ENCODE results near the gene SLC1A3. TPM values are rescaled to one million over a fixed set of nuclear protein-coding genes. Genes with fewer than 3 reads are reported as not detected.

SLC1A3 gene
- total RNA-seq, 4 donors from 2014 or later: 11.3 to 26.5 (median 21.2) TPM

GRCh38 chr5:36651761-36652685 lies 45.6 kb downstream of the SLC1A3 start:
- no peaks in the 10 kb centered on the region for H3K27me3 ChIP-seq
- no peaks in the 10 kb centered on the region for H3K9me3 ChIP-seq
- no peak for DNase-seq (ENCODE audit: extremely low spot score)
- intact Hi-C loops (cut with DNase I): no loop called here
- no peak overlapping the region for H3K27ac ChIP-seq (replicated peaks in 1 of 4)
- no peak overlapping the region for H3K4me3 ChIP-seq
- H3K4me1 ChIP-seq: peaks cover 0 to 11% (median 0%) of the 10 kb centered on the region in 4 donors
- 84% methylated on average over 9 of the region's 9 CpGs for WGBS
- H3K36me3 ChIP-seq: no peaks in the 10 kb centered on the region
- no peak for TF ChIP-seq CTCF (IDR thresholded peaks at IDR 0.05)
- TF ChIP-seq POLR2A (IDR thresholded peaks at IDR 0.05; ENCODE audit: low read depth): no peak
- TF ChIP-seq POLR2AphosphoS5 (IDR thresholded peaks at IDR 0.05): no peak
- no peak for TF ChIP-seq EP300 (IDR thresholded peaks at IDR 0.05)

GRCh38 chr5:36653044-36653705 lies 46.8 kb downstream of the SLC1A3 start:
- TF ChIP-seq POLR2AphosphoS5 (IDR thresholded peaks at IDR 0.05) (no peak), CTCF (IDR thresholded peaks at IDR 0.05) (no peak), EP300 (IDR thresholded peaks at IDR 0.05) (no peak), POLR2A (IDR thresholded peaks at IDR 0.05; ENCODE audit: low read depth) (no peak)

GRCh38 chr5:36654564-36654963 lies 48.2 kb downstream of the SLC1A3 start:
- no peak for TF ChIP-seq POLR2AphosphoS5 (IDR thresholded peaks at IDR 0.05)
- TF ChIP-seq EP300 (IDR thresholded peaks at IDR 0.05): no peak
- Histone ChIP-seq H3K36me3 (no peaks in the 10 kb centered on the region), H3K9me3 (no peaks in the 10 kb centered on the region), H3K4me1 (peaks cover 9 to 28% (median 11%) of the 10 kb centered on the region in 4 donors), H3K27me3 (no peaks in the 10 kb centered on the region), H3K27ac (replicated peaks in 1 of 4) (no peak overlapping the region), H3K4me3 (no peak overlapping the region)
- 82% methylated on average over 3 of the region's 3 CpGs for WGBS
- DNase-seq (ENCODE audit: extremely low spot score): no peak
- intact Hi-C loops (cut with DNase I): no loop called here

More at GRCh38 chr5:36653044-36653705, 46.8 kb downstream of the SLC1A3 start:
- Histone ChIP-seq H3K4me1 (peaks cover 9 to 16% (median 10%) of the 10 kb centered on the region in 4 donors), H3K27me3 (no peaks in the 10 kb centered on the region), H3K4me3 (no peak overlapping the region), H3K9me3 (no peaks in the 10 kb centered on the region), H3K36me3 (no peaks in the 10 kb centered on the region), H3K27ac (replicated peaks in 1 of 4) (no peak overlapping the region)
- WGBS: 69% methylated on average over 5 of the region's 5 CpGs
- no peak for DNase-seq (ENCODE audit: extremely low spot score)
- intact Hi-C loops (cut with DNase I): no loop called here

- Histone ChIP-seq H3K9me3 (no peaks in the 10 kb centered on the region), H3K4me3 (no peak overlapping the region), H3K36me3 (no peaks in the 10 kb centered on the region), H3K27ac (replicated peaks in 1 of 4) (no peak overlapping the region), H3K4me1 (peaks cover 9 to 28% (median 11%) of the 10 kb centered on the region in 4 donors), H3K27me3 (no peaks in the 10 kb centered on the region)
- no peak for TF ChIP-seq EP300 (IDR thresholded peaks at IDR 0.05)
- TF ChIP-seq POLR2A (IDR thresholded peaks at IDR 0.05; ENCODE audit: low read depth): no peak
- no peak for TF ChIP-seq CTCF (IDR thresholded peaks at IDR 0.05)
- no peak for TF ChIP-seq POLR2AphosphoS5 (IDR thresholded peaks at IDR 0.05)
- intact Hi-C loops (cut with DNase I): no loop called here
- WGBS: 66% methylated on average over 4 of the region's 4 CpGs
- DNase-seq (ENCODE audit: extremely low spot score): no peak
Measured at GRCh38 chr5:36655161-36655560, 48.8 kb downstream of the SLC1A3 start.

GRCh38 chr5:36656556-36656955 lies 50.1 kb downstream of the SLC1A3 start:
- Histone ChIP-seq H3K27me3 (no peaks in the 10 kb centered on the region), H3K36me3 (no peaks in the 10 kb centered on the region), H3K4me1 (peaks cover 9 to 24% (median 11%) of the 10 kb centered on the region in 4 donors), H3K27ac (replicated peaks in 1 of 4) (no peak overlapping the region), H3K9me3 (no peaks in the 10 kb centered on the region), H3K4me3 (no peak overlapping the region)
- TF ChIP-seq EP300 (IDR thresholded peaks at IDR 0.05) (no peak), POLR2AphosphoS5 (IDR thresholded peaks at IDR 0.05) (no peak), POLR2A (IDR thresholded peaks at IDR 0.05; ENCODE audit: low read depth) (no peak), CTCF (IDR thresholded peaks at IDR 0.05) (no peak)
- DNase-seq (ENCODE audit: extremely low spot score): no peak
- intact Hi-C loops (cut with DNase I): no loop called here
- 79% methylated on average over 1 of the region's 1 CpG for WGBS
